HG03108 (cell line): ENCODE results near the gene PHYKPL.

Experiments used
- ATAC-seq: cut with Tn5 transposase; IDR thresholded peaks from one replicate; pipeline ENCODE4 v1.9.1; 2021; ENCODE audit warnings: moderate library complexity; ENCODE audit not compliant: unreplicated experiment

Gene PHYKPL

DNA sequence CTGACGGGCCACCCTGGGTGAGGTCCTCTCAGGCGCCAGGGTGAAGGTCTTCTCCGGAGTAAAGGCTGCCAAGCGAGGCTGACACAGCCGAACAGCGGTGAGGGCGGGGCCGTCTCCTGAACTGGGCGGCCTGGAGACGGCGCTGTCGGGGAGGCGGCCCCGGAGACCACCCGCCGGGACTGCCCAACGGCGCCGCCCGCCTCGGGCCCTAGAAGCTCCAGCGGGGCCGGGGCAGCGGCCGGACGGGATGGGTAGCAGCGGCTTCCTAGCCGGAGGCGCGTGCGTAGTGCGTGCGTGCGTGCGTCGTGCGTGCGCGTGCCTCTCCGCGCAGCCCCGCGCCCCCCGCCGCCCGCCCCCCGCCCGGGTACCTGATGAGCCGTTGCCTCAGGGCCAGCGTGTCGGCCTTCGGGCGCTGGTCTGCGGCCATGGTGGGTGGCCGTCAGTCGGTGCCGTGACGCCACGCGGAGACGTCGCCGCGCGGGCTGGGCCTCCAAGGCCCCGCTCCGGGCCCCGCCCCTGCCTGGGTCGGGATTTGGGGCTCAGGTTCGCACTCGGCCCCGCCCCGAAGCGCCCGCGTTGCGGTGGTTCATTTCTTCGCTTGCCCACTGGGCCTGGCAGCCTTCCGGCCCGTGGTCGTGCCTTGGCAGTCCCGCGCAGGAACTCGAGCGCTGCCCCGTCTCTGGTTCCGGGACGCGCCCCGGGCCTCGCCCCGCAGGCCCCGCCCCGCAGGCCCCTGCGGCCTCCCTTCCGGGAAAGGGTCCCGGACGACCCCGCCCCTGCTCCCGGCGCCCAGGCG lies at the start of gene PHYKPL:
Gene PHYKPL, minus strand, starts transcription at position 679 of the 796 bp plus-strand sequence. Its CDS starts 252 bp downstream, at position 427.
- ATAC-seq = peak; percentile 64

DNA sequence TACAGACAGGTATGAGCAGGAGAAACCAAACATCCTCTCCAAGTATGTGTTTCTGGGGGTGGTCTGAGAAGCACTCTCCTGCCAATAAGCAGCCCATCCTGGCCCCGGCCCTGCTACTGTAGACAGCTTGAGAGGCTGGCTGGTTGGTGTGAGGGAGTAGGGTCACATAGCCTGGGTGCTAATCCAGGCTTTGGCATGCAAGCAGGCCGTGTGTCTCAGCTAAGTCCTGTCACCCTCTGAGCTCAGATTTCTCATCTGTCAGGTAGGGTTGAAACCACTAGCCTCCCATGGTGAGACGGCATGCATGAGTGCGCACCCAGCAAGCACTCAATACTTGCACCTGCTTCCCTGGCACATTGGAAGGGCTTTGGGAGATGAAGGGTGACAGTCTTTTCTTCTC lies 49.8 kb upstream of the PHYKPL start:
- no peak for ATAC-seq

DNA sequence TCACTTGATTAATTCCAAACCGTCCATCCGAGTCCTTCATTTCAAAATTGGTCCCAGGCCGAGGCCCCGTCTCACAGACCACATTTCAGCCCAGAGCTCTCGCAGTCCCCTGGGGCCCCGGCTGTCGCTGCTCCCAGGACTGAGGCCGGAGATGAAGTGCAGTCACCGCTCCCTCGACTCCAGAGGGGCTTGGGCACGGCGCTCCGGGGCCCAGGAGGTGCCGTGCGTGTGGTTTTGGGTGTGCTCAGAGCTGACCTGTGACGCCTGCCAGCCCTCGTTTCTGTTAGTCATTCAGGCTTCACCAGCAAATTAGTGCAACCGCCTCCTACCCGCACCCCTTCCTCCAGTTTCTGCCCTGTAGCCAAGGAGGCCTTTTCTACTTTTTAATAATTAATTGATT lies 48.7 kb upstream of the PHYKPL start:
- ATAC-seq = no peak

DNA sequence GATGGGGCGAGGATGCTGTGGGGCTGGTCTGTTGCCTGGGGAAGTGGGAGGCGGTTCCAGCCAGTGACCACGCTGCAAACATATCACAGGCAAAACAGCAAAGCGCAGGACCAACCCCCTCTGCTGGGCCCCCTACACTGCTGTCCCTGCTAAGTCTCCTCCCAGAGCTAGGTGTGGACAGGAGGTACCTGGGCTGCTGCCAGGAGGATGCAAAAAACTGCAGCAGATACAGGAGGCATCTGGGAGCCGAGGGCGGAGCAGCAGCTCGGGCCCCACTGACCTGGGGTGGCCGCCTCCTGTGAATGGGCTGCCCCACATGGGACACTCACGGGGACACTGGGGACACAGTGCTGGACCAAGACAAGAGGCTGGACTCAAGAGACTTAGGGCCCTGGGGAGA lies 48.0 kb upstream of the PHYKPL start:
- ATAC-seq = no peak

DNA sequence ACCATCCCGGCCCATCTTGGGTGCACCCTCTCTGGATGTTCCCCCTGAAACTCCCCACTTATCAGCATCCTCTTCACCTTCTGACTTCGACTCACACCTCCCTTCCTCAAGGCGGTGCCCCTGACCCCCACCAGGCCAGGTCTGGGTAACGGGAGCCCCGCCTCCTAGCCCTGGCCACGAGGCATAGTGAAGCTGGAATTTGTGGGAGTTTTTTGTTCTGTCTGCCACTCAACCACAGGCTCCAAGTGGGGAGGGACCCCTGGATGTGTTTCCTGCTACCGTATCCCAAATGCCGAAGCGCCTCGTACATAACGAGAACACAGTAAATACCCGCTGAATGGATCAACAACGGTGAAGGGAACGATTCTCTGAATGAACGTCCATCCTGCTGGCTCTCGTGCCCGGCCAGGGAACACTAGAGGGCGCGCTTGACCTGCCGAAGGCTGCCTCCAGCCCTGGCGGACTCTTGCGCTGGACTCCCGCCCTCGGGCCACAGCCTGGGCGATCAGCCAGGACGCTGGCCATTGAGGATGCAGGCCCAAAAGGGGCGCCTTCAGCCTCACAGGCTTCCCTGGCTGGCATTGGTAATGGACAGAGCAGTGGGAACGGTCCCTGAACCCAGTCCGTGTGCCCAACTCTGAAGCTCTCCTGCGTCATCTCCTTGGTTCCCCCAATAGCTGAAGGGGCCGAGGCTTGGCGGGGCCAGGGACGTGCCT lies 47.3 kb upstream of the PHYKPL start:
- ATAC-seq = no peak

DNA sequence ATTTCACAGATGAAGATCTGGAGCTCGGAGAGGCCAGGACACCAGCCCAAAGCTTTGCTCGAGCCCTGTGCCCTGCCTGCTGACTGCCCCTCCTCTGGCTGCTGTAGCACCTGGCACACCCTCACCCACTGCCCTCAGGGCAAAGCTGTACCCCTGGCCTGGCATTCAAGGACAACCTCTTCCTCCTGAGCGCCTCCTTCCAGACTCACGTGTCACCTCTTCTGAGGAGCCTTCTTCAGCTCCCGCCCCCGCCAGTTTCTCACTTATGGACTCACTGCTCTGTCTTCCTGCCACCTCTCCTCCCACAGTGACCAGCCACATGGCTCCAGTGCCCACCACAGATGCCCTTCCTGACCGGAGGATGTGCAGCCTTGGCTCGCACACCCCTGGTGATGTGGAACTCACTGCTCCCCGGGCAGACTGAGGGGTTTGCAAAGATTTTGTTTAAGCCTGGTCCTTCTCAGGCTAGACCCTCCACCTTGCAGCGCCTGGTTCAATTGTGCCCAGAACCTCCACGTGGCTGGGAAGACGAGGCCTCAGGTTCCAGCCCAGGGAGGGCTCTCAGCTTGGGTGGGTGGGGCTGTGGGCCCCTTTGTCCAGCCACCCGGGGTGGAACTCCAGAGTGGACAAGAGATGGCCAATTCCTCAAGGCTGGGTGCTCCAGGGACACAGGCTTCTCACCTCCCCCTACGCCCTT lies 46.6 kb upstream of the PHYKPL start:
- ATAC-seq = no peak

DNA sequence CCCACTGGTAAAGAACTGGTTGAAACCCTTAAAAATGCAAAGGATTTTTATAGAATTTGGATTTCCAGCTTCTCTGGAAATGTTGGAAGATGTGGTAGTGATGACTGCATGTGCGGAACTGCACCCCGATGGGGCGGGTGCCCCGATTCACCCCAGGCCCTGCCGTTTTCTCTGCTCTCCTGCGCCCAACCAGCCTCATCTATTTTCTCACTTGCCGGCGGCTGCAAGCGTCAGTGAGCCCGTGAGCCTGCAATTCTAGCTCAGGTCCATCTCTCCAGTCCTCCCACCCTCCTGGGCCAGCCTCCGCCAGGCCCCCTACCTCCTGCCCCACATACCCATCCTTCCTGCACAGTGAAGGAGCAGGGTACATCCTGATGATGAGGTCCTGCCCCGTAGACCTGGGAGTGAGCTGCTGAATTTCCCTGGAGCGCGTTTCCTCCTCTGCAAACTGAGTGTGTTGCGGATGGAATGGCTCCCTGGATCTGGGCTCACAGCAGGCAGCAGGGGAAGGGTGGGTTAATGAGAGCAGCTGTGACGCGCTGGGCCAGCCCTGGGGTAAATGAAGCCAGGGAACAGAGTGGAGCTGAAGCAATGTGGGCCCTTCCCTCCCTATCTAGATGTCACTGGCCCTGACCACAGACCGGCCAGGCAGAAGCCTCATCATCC lies 45.9 kb upstream of the PHYKPL start:
- no peak for ATAC-seq

DNA sequence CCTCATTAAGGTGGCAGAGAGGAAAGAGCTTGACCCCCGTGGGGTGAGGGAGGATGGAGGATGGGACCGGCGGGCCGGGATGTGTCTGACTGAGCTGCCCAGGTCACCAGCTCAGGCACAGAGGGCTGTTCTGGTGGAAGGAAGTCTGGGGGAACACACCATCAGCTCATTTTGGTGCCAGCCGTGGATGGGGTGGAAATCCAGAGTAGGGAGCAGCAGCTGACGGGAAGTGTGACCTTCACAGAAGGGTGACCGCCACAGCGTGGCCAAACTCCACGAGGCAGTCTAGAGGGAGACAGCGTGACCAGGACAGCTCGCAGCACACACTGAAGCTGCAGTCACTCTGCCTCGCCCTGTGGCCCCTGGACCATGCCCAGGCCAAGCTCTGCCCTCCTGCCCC lies 45.3 kb upstream of the PHYKPL start:
- ATAC-seq = no peak

DNA sequence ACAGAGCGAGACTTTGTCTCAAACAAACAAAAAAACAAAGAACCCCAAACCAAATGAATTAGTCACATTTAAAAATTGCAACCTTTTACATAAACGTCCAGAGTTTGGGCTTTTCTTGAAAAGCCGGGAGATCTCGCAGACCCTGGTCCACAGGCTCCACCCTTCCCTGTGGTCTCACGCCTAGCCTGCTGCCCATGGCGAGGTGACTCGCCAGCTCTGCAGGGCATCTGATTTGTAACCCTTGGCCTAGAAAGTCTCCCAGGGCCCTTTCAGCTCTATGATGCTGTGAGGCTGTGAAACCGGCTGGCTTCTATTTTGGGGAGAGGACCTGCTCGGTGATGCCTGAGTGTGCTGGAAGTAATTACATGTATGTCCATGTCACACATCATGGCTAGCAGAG lies 44.7 kb upstream of the PHYKPL start:
- no peak for ATAC-seq

DNA sequence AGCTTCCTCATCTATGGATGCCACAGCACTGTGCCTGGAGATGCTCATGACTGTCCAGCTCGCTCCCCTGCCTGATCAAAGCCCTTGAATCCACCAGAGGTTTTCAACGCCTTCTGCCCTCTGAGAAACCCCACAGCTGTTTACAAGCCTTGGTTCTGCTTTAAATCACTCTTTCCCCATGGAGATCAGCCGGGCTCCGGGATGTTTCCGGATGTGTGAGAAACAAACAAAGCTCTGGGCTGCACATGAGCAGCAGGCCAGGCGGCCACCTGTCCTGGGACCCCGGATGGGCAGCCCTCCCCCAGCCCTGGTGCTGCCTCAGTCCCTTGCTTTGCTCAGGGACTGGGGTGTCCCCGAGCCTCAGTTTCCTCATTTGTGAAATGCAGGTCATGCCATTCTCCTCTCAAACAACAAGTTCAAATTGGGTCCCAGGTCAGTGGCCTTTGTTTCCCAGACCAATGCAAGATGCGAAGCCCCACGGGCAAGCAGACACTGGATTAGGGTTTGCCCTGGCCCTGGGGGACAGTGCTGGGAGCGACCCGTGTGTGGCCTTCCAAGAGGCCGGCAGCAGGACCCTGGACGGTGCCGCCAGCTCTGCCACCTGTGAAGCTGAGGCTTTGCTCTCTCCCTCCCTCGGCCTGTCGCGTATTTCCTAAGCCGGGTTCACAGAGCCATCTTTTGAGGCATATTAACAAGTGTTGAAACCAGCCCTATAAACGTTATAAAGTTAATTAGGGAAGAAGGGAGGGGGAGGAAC lies 42.4 kb upstream of the PHYKPL start:
- ATAC-seq = no peak

DNA sequence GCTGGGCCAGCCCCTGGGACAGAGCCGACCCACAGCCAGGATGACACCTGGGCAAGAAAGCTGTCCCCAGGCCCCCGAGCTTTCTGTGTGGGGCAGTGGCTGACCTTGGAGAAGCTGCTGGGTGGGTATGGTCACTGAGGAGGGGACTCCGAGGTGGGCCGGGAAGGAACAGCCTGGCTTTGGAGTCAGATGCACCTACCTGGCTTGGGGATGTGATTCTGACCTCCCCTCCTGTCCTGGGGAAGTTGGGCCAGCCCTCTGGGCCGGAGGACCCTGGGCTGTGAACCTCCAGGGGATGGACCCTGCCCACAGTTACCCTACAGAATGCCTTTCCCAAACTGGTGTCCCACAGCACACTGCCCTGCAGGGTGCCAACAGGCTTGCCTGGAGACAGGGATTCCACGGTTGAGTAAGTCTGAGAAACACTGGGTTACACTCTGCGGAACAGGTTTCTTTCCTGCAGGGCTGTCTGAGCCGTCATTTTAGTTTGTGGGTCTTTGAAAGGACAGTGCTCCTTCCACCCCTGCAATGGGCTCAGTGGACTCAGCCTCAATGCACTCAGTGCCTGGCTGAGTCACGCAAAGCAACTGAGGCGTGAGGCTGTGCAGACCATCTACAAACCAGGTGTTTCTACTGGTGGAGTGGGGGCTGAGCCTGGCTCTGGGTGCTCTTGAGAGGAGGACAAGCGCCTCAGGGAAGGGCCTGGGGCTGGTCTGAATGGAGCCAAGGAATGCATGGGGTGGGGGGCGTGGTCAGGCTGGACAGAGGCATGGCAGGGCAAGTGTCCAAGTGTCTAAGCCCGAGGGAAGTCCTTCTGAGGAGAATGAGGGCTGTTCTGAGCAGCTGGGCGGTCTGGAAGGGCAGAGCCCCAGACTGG lies 41.3 kb upstream of the PHYKPL start:
- no peak for ATAC-seq

DNA sequence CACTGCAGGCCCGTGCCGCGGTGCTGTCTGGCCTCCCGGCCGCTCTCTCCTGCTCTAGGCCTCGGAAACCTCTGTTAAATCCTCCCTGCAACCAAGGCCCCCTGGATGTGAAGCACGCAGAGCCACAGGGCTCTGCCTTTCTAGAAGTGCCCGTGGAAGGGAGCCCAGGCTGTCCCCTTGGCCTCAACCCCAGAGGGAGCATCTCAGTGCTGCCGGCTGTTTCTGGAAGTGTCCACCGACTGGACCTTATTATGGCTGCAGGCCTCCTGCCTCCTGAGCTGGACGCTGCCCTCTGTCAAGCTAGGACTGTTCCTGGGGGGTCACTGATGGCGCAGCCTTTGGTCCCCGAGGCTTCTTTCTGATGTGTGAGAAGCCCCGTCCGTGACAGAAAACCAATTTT lies 40.4 kb upstream of the PHYKPL start:
- no peak for ATAC-seq

DNA sequence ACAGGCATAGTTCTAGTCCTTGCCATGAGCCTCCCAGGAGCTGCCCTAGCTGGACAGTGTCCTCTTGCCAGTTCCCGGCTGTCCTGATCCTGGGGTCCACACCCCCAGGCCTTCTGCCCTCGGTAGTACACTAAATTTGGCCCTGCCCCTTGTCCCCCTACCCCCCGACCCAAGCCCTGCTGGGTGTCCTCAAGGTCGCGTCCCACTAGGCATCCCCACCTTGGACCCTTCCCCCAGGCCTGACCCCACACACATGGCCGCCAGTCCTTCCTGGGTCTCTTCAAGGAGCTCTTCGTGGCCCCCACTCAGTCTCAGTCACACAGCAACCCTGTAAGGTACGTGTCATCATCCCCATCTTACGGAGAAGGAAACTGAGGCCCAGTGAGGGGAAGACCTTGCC lies 40.0 kb upstream of the PHYKPL start:
- ATAC-seq = no peak

DNA sequence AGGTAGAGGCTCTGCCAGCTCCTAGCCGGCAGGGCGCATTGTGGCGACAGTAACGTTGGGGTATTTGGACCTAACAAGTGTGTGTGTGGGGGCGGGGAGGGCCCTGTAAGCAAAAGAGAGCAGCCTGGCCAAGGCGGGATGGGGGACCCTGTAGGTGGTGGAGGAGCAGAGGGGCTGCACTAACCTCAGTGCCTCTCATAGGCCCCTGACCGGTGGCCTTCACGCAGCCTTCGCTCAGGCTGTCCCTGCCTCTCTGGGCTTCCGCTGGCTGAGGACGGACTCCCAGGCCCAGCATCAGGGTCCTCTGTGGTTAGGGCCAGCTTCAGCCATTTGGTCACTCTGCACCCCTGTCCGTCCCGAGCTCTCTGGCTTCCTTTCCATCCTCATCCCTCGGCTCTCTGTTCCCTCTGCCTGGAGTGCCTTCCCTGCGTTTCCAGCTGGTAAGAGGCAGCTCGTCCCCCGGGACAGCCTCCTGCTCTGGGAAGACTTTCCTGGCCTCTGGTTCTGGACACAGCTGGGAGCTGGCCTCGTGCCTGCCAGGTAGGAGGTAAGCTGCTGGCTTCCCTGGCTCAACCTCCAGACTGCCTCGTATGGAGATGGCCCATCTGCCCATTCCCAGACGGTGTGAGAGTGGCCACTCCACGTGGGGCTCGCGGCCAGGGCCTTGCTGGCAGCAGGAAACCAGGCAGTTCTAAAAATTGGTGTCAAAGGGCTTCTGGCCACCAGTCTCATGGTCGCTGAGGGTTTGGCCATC lies 39.3 kb upstream of the PHYKPL start:
- no peak for ATAC-seq

DNA sequence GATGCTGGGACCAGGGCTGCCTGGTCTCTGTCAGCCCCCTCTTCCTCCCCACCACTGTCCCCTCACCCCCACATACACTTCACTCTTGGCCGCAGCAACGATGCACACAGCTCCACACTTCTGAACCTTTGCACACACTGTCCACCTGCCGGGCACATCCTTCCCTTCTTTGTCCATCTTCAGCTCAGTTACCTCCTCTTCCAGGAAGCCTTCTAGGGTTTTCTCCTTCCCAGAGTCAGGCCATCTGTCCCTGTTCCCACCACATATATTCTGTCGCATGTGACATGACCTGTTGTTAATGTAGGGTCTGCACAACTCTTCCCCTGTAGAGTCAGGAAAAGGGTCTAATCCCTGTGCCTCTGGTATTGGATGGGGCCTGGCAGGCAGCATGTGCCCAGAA lies 38.6 kb upstream of the PHYKPL start:
- ATAC-seq = no peak

DNA sequence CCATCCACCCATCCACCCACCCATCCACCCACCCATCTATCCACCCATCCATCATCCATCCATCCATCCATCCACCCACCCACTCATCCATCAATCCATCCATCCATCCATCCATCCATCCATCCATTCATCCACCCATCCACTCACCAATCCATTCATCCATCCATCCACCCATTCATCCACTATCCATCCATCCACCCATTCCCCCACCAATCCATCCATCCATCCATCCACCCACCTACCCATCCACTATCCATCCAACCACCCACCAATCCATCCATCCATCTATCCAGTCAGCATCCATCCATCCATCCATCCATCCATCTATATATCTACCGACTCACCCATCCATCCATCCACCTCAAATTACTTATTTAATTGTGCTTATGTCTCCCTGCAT lies 36.9 kb upstream of the PHYKPL start:
- ATAC-seq = no peak

DNA sequence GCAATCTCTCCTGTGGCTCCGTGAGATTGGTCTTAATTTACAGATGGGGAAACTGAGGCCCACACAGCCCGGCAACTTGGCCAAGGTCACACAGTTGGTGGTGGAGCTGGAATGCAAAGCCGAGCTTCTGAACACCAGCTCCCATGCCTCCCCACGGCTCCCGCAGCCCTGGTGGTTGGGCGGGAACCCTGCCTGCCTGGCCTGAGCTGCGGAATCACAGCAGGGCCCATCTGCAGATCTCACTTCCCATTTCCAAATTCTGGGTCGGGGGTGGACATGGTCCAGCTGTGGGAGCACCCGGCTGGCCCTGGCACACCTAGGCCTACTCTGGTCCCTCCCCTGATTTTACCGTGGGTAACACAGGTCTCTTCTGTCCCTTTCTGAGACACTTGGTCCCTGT lies 35.3 kb upstream of the PHYKPL start:
- no peak for ATAC-seq

DNA sequence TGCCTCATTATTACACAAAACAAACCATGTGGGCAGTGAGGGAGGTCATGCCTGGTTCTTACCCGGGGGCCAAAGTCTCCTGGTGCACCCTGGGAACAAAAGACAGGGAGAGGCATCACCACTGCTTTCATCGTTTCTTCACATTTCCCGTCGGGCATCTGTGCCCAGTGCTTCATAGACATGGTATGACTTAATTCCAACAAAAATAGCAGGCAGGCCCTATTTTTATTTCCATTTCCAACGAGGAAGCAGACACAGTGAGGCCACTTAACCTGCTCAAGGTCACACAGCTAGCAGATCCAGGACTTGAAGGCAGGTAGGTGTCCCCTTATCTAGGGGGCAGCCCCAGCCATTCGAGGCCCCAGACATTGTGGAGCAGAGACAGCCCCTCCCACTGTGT lies 34.6 kb upstream of the PHYKPL start:
- ATAC-seq = no peak

DNA sequence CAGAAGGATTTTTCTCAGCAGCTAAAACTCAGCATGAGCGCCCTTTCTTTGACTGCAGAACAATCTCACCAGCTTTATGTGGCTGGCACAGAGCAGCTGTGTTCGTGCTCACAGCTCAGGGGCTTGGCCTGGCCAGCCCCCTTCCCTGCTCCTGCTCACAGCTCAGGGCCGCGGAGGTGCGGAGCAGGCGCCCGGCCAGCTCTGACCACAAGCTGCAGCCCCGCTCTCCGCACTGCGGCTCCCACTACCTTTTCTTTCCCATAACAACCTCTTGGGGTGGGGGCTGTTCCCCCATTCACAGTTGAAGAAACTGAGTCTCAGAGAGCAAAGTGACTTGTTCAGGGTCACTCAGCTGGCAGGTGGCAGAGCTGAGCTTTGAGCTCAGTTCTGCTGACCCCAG lies 34.0 kb upstream of the PHYKPL start:
- ATAC-seq = no peak
